H1 (cell line): Measurements from ENCODE around the gene CELF3. TPM values are rescaled to one million over a fixed set of nuclear protein-coding genes. Genes with fewer than 3 reads are reported as not detected.

Experiments used
- CTCF ChIA-PET: fragments of 300-600 bp; sonication (Branson Sonifier 250); formaldehyde crosslinking; loops from one replicate; lab custom pipeline; 2021; ENCODE audit not compliant: partially characterized antibody; lab: Charles Lee
- POLR2A ChIA-PET: fragments of 300-600 bp; sonication (Branson Sonifier 250); formaldehyde crosslinking; loops from one replicate; lab custom pipeline; 2021; ENCODE audit warnings: inconsistent platforms; ENCODE audit not compliant: partially characterized antibody; lab: Charles Lee
- DNase-seq, 2 experiments: peaks; one replicate each; pipeline versions ENCODE4 v3.0.0 to v3.0.0-alpha.2; 2010 to 2022; ENCODE audit warnings: low spot score in 2 of 2, low read depth in 1 of 2, mixed read lengths in 1 of 2
- FAIRE-seq: peaks from 2 replicates; lab custom pipeline; 2011; peaks lifted over from hg19 to GRCh38; lab: Jason Lieb, UNC
- H2AFZ ChIP-seq: 2 replicates; pipeline ENCODE4 v1.8.1; 2012; ENCODE audit warnings: low read length, inconsistent platforms
- H2AK5ac ChIP-seq: 2 replicates; pipeline ENCODE4 v1.6.1; 2013; ENCODE audit warnings: low read depth, low read length
- H2BK120ac ChIP-seq: replicated peaks from 2 replicates; pipeline ENCODE3; 2013; ENCODE audit warnings: low read depth, low read length, inconsistent platforms
- H2BK12ac ChIP-seq: 2 replicates; pipeline ENCODE4 v1.6.1; 2013; ENCODE audit warnings: low read depth, low read length
- H2BK15ac ChIP-seq: 2 replicates; pipeline ENCODE4 v1.6.1; 2013; ENCODE audit warnings: low read length
- H2BK20ac ChIP-seq: 2 replicates; pipeline ENCODE4 v1.6.1; 2013; ENCODE audit warnings: low read length
- H2BK5ac ChIP-seq: 2 replicates; pipeline ENCODE4 v1.6.1; 2013; ENCODE audit warnings: low read depth, low read length
- H3K14ac ChIP-seq: 2 replicates; pipeline ENCODE4 v1.6.1; 2013; ENCODE audit warnings: inconsistent platforms; ENCODE audit not compliant: insufficient read length
- H3K18ac ChIP-seq: 2 replicates; pipeline ENCODE4 v1.6.1; 2013; ENCODE audit warnings: low read length; ENCODE audit errors: extremely low read depth
- H3K23ac ChIP-seq: 2 replicates; pipeline ENCODE4 v1.6.1; 2013; ENCODE audit warnings: inconsistent platforms; ENCODE audit not compliant: insufficient read length
- H3K23me2 ChIP-seq: 2 replicates; pipeline ENCODE4 v1.6.1; 2013; ENCODE audit warnings: low read depth, low read length
- H3K27ac ChIP-seq: 2 replicates; pipeline ENCODE4 v1.6.1; 2011; ENCODE audit warnings: low read depth, low read length, inconsistent platforms
- H3K27me3 ChIP-seq, 4 experiments: replicated peaks in 1 of 4; 1 replicate in 1 of 4; 2 replicates in 3 of 4; pipeline versions ENCODE4 v1.6.1 to v1.8.1; 2011 to 2013; ENCODE audit warnings: low read length in 3 of 4, mild to moderate bottlenecking in 3 of 4, inconsistent platforms in 2 of 4, mixed read lengths in 2 of 4, moderate library complexity in 1 of 4; ENCODE audit not compliant: control insufficient read depth in 3 of 4, insufficient read depth in 3 of 4; ENCODE audit errors: extremely low read depth in 1 of 4
- H3K36me3 ChIP-seq, 4 experiments: 2 replicates each; pipeline versions ENCODE4 v1.6.1 to v1.8.1; 2011 to 2013; ENCODE audit warnings: mild to moderate bottlenecking in 4 of 4, low read length in 3 of 4, moderate library complexity in 2 of 4, control low read depth in 1 of 4, inconsistent platforms in 1 of 4; ENCODE audit not compliant: insufficient read depth in 4 of 4, control insufficient read depth in 2 of 4
- H3K4ac ChIP-seq: replicated peaks from 2 replicates; pipeline ENCODE3; 2013; ENCODE audit warnings: low read length, low read depth, mixed read lengths, inconsistent platforms; ENCODE audit not compliant: insufficient read length
- H3K4me1 ChIP-seq, 4 experiments: replicated peaks in 1 of 4; 1 replicate in 1 of 4; 2 replicates in 3 of 4; pipeline versions ENCODE4 v1.6.1 to v1.8.1; 2011 to 2013; ENCODE audit warnings: low read length in 3 of 4, inconsistent platforms in 2 of 4, mixed read lengths in 1 of 4; ENCODE audit not compliant: insufficient read depth in 4 of 4, control insufficient read depth in 3 of 4
- H3K4me2 ChIP-seq, 2 experiments: 2 replicates each; pipeline versions ENCODE4 v1.6.1 to v1.8.1; 2011 to 2013; ENCODE audit warnings: low read depth in 2 of 2, low read length in 2 of 2, control low read depth in 1 of 2, inconsistent platforms in 1 of 2, mild to moderate bottlenecking in 1 of 2; ENCODE audit not compliant: insufficient read depth in 1 of 2
- H3K4me3 ChIP-seq, 4 experiments: fragments of 200-600, 300-600 bp in 1 of 4; sonication (generic), shearing (Covaris generic), sonication (Bioruptor Twin) in 1 of 4; 2 replicates each; pipeline versions ENCODE4 v1.5.1 to v1.8.1; 2011 to 2016; ENCODE audit warnings: low read length in 4 of 4, low read depth in 3 of 4, control low read depth in 2 of 4, inconsistent platforms in 2 of 4, mild to moderate bottlenecking in 2 of 4, mixed read lengths in 1 of 4, moderate library complexity in 1 of 4; ENCODE audit not compliant: insufficient read depth in 2 of 4; ENCODE audit errors: extremely low read depth in 1 of 4
- H3K56ac ChIP-seq: replicated peaks from 2 replicates; pipeline ENCODE3; 2013; ENCODE audit warnings: low read depth, mild to moderate bottlenecking, mixed read lengths, low read length, inconsistent platforms; ENCODE audit not compliant: insufficient read length
- H3K79me1 ChIP-seq: 2 replicates; pipeline ENCODE4 v1.6.1; 2013; ENCODE audit warnings: low read depth, low read length, control low read depth
- H3K79me2 ChIP-seq, 2 experiments: 2 replicates each; pipeline versions ENCODE4 v1.6.1 to v1.8.1; 2012 to 2013; ENCODE audit warnings: low read length in 2 of 2, mild to moderate bottlenecking in 2 of 2, inconsistent platforms in 1 of 2; ENCODE audit not compliant: insufficient read depth in 2 of 2, control insufficient read depth in 1 of 2
- H3K9ac ChIP-seq, 4 experiments: replicated peaks in 1 of 4; 1 replicate in 1 of 4; 2 replicates in 3 of 4; pipeline versions ENCODE4 v1.6.1 to v1.8.1; 2011 to 2013; ENCODE audit warnings: low read depth in 3 of 4, low read length in 3 of 4, control low read depth in 2 of 4, mild to moderate bottlenecking in 2 of 4, moderate library complexity in 2 of 4, inconsistent platforms in 1 of 4; ENCODE audit errors: extremely low read depth in 1 of 4
- H3K9me3 ChIP-seq, 2 experiments: 2 replicates each; pipeline versions ENCODE4 v1.6.1 to v1.8.1; 2012 to 2013; ENCODE audit warnings: mild to moderate bottlenecking in 2 of 2, moderate library complexity in 2 of 2, control low read depth in 1 of 2, inconsistent platforms in 1 of 2, low read depth in 1 of 2, low read length in 1 of 2, mixed read lengths in 1 of 2; ENCODE audit not compliant: insufficient read depth in 2 of 2
- H4K20me1 ChIP-seq, 2 experiments: replicated peaks in 1 of 2; 2 replicates each; pipeline versions ENCODE3 to v1.8.1; 2011 to 2013; ENCODE audit warnings: inconsistent platforms in 2 of 2, low read length in 2 of 2, mild to moderate bottlenecking in 1 of 2; ENCODE audit not compliant: insufficient read depth in 2 of 2, control insufficient read depth in 1 of 2
- H4K5ac ChIP-seq: 2 replicates; pipeline ENCODE4 v1.6.1; 2013; ENCODE audit warnings: low read length, low read depth, mixed read lengths, inconsistent platforms; ENCODE audit not compliant: insufficient read length
- H4K8ac ChIP-seq: 2 replicates; pipeline ENCODE4 v1.8.0; 2013; ENCODE audit warnings: mild to moderate bottlenecking, moderate library complexity, low read length, inconsistent platforms; ENCODE audit not compliant: insufficient read depth; ENCODE audit errors: extremely low read depth
- H4K91ac ChIP-seq: replicated peaks from 2 replicates; pipeline ENCODE3; 2013; ENCODE audit warnings: low read length, mixed read lengths, inconsistent platforms; ENCODE audit not compliant: insufficient read length
- ASH2L ChIP-seq: fragments of 200-600, 300-600 bp; sonication (generic); IDR thresholded peaks from one replicate; pipeline ENCODE4 v1.7.1; 2017; ENCODE audit warnings: low read length
- CREB1 ChIP-seq: IDR thresholded peaks from 2 replicates; pipeline ENCODE4 v1.6.1; 2012; ENCODE audit warnings: inconsistent platforms
- TBP ChIP-seq: IDR thresholded peaks from 2 replicates; pipeline ENCODE4 v1.6.1; 2011; ENCODE audit warnings: low read depth, low read length, improper control_type of control experiment
- WGBS, 2 experiments: shearing (Covaris generic) in 1 of 2; methylation state at CpG; one replicate each; pipeline versions ENCODE4 v1.1.6 to v1.1.7; 2013 to 2015; ENCODE audit warnings: low lambda C conversion rate in 2 of 2, mixed read lengths in 2 of 2, inconsistent platforms in 1 of 2, low coverage in 1 of 2, missing lambda C conversion rate in 1 of 2; ENCODE audit not compliant: insufficient replicate concordance in 2 of 2, insufficient coverage in 1 of 2, insufficient read length in 1 of 2; ENCODE audit errors: extremely low coverage in 1 of 2, missing lambda C conversion rate in 1 of 2; 5-methylcytosine and 5-hydroxymethylcytosine counted together
- polyA plus RNA-seq, 7 experiments: library from polyadenylated mRNA; depleted of rRNA in 3 of 7; stranded (reverse) in 5 of 7; unstranded in 2 of 7; fragments of >200 nt in 5 of 7; fragments of 200-250 nt in 2 of 7; gene quantifications; 1 replicate in 5 of 7; 2 replicates in 1 of 7; 4 replicates in 1 of 7; pipeline versions ENCODE4 v1.2.1 to v1.2.3, GENCODE V29; 2011 to 2013; ENCODE audit warnings: missing spikeins in 2 of 7, mixed read lengths in 2 of 7
- total RNA-seq: library from RNA; stranded (reverse); fragmentation: NEBNext Ultra II Directional; extraction: Animal tissue kit (Norgen Biotek cat#: 25700); gene quantifications from 2 replicates; pipeline ENCODE4 v1.2.1, GENCODE V29; 2021

CELF3 gene
- total and polyA plus RNA-seq, 2 of the 8 experiments (the other 6 are each of a cell fraction or from before 2014, with no cell fraction given): 0.34 to 1.2 TPM

DNA sequence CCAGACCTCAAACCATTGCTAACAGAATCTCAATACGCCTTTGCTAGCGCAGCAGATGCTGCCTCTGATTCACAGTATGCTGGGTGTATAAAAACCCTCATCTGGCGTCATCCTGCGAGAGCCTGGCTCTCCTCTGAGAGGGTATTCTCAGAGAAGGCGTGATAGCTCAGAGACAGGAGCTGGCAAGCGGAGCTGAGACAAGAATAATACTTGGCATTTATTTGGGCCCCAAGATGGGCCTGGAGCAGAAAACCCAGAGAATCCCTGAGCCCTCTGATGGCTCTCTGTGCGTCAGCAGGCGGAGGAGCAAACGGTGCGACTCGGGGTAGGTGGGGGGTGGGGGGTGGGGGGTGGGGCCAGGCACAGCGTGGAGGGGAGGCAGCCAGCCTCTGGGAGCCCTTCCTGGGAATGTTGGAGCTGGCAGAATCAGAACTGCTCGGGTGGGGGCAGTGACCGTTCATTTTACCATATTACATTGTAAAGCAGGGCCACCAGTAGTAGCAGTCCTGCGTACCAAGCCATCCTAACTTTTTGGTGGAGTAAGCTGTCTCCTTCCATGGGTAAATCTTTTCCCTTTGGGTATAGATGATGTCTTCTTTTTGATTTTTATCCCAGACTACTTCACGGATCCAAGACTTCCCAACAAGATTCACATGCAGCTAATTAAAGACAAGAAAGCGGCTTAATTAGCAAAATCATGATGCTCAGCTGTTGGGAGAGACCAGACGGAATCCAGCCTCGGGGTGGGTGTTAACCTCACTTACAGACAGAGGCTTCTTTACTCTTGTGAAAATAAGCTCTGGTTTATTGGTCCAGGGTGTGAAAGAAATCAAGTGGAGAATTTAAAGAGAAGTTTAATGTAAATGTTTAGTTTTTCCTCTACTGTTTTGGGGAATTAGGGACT, 11.8 kb upstream of the CELF3 start:
- no peak overlapping the region for H4K91ac ChIP-seq
- no peaks in the 10 kb centered on the region for H3K9me3 ChIP-seq
- 0 out of 2 replicates have a peak overlapping the region, but pooled peaks have one; percentile 0 for H3K18ac ChIP-seq
- H3K9ac ChIP-seq: no peak overlapping the region
- H3K79me1 ChIP-seq: no peaks in the 10 kb centered on the region
- no peak overlapping the region for H3K27ac ChIP-seq
- no peak overlapping the region for H3K14ac ChIP-seq
- no peak overlapping the region for H3K56ac ChIP-seq
- POLR2A ChIA-PET: interaction anchor here (1.1 to 2.5 kb wide), 6 partner anchors 10 to 188 kb away, joined by 3 to 10 read pairs (median 3); partner anchors contain the start of genes C2CD4D and TUFT1
- peak overlapping the region; percentile 40 to 52 for H3K4me2 ChIP-seq
- peaks cover 3 to 11% (median 7%) of the 10 kb centered on the region in 4 experiments for H3K4me1 ChIP-seq
- H2BK20ac ChIP-seq: no peak overlapping the region
- H3K36me3 ChIP-seq: no peaks in the 10 kb centered on the region
- CTCF ChIA-PET: interaction anchor here (0.6 to 2.5 kb wide), 9 partner anchors 11 to 108 kb away, joined by 3 to 14 read pairs (median 4); no protein-coding TSS in a partner anchor
- FAIRE-seq (no peak), DNase-seq (peak in 1 of 2 experiments; percentile 53)
- no peak overlapping the region for H4K8ac ChIP-seq
- H2AK5ac ChIP-seq: no peak overlapping the region
- H4K5ac ChIP-seq: no peak overlapping the region
- H4K20me1 ChIP-seq: no peaks in the 10 kb centered on the region
- WGBS, 2 experiments: 38% methylated on average over 19 of the region's 19 CpGs; no CpG with 5 or more reads in 1 of the 2 experiments
- no peak overlapping the region for H2BK120ac ChIP-seq
- H2BK15ac ChIP-seq: no peak overlapping the region
- no peak overlapping the region for H3K23ac ChIP-seq
- H3K27me3 ChIP-seq: no peaks in the 10 kb centered on the region; a peak in 2 of 7 replicates
- H3K4me3 ChIP-seq: peak overlapping the region in 1 of 4 experiments; percentile 39; a peak in 2 of 8 replicates
- H3K4ac ChIP-seq: no peak overlapping the region
- H2BK5ac ChIP-seq: no peak overlapping the region
- peak overlapping the region; percentile 1; the same call in 1 of the 2 replicates for H2BK12ac ChIP-seq
- no peaks in the 10 kb centered on the region for H3K79me2 ChIP-seq
- no peaks in the 10 kb centered on the region for H3K23me2 ChIP-seq
- H2AFZ ChIP-seq: peak overlapping the region; percentile 90
- peak; percentile 52 for TF ChIP-seq ASH2L
- peak; percentile 18; the same call in 1 of the 2 replicates for TF ChIP-seq TBP
- TF ChIP-seq CREB1: peak; percentile 57; the same call in 1 of the 2 replicates
